AG09319 (cell line): Measurements from ENCODE around the gene SCARB1.

ENCODE experiments used
- DNase-seq: peaks from one replicate; pipeline ENCODE4 v3.0.0-alpha.2; 2010; ENCODE audit warnings: low read depth; ENCODE audit errors: extremely low read depth
- CTCF ChIP-seq: IDR thresholded peaks from 2 replicates; pipeline ENCODE4 v1.5.1; 2011; ENCODE audit warnings: low read depth, mild to moderate bottlenecking, inconsistent platforms, low read length, moderate library complexity

The SCARB1 gene

GRCh38 chr12:124813782-124814181 lies 49.9 kb downstream of the SCARB1 start:
- no peak for TF ChIP-seq CTCF
- DNase-seq = no peak

- no peak for TF ChIP-seq CTCF
- no peak for DNase-seq
These were observed 50.7 kb downstream of the SCARB1 start for GRCh38 chr12:124812979-124813378.

GRCh38 chr12:124812356-124812755 lies 51.3 kb downstream of the SCARB1 start:
- no peak for DNase-seq

DNA sequence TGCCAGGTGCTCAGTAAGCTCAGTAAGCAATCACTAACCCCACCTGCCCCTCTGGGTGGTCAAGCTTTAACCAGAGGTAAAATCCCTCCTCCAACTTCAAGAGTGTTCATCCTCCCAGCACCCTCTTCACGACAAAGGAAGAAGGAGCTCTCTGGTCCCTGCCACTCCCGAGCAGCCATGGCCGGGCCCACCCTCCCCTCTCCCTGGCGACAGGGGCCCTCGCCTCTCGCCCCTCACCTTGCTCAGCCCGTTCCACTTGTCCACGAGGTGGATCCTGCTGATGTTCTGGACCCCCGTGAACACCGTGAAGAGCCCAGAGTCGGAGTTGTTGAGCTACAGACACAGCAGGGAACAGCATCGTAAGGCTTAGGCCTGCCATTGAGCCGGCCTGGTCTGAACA lies 52.0 kb downstream of the SCARB1 start:
- no peak for DNase-seq

More at GRCh38 chr12:124812356-124812755, 51.3 kb downstream of the SCARB1 start:
- no peak for TF ChIP-seq CTCF

DNA sequence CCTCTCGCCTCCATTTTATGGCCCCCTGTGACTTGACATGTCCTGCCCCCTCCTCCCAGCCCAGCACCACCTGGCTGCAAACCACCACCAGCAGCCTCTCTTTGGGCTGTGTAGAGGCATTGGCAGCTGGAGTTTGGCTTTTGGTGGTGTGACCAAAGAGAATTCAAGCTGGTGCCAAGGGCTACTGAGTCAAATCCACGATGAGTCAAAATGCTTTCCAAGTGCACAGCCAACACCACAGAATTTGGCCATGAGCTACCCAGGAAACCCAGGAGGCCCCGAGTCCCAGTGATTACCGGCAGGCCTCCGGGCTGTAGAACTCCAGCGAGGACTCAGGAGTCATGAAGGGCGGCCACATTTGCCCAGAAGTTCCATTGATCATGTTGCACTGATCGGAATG lies 53.8 kb downstream of the SCARB1 start:
- TF ChIP-seq CTCF = no peak
- DNase-seq = no peak

More for the DNA sequence above, 52.0 kb downstream of the SCARB1 start:
- TF ChIP-seq CTCF = no peak

GRCh38 chr12:124809391-124809790 lies 54.3 kb downstream of the SCARB1 start:
- DNase-seq = no peak
- TF ChIP-seq CTCF = no peak

GRCh38 chr12:124808272-124808671 lies 55.4 kb downstream of the SCARB1 start:
- no peak for DNase-seq

More at GRCh38 chr12:124808272-124808671, 55.4 kb downstream of the SCARB1 start:
- TF ChIP-seq CTCF = no peak
